Choroid plexus epithelial cell (primary cell): ENCODE data around the gene XAF1.

ENCODE experiments used
- DNase-seq: peaks from one replicate; pipeline ENCODE4 v3.0.0-alpha.2; 2010; ENCODE audit warnings: low read depth
- H3K4me3 ChIP-seq: 2 replicates; pipeline ENCODE4 v1.5.1; 2011; ENCODE audit warnings: low read depth, mild to moderate bottlenecking, control low read depth, low read length, moderate library complexity
- CTCF ChIP-seq: conservative IDR thresholded peaks from 2 replicates; pipeline ENCODE4 v1.5.1; 2011; ENCODE audit warnings: low read depth, mild to moderate bottlenecking, control low read depth, inconsistent platforms, low read length, moderate library complexity

The XAF1 gene

DNA sequence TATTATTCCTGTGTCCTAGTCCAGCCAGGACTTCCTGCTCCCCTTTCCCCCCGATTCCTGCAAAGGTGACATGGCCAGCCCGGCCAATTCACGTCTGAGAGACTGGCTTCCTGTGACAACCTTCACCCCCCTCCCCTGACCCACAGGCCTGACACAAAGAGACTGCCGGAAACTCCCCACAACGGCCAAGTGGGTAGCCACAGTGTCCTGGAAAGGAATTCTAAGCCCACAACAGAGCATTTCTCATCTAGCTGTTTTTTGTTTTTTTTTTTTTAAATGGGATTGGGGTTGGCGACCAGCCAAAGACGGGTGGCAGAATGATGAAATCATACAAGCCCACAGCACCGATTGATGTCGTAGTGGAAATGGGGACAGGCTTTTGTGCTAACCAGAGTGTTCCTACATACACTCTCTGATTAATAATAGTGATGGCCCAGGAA, 2.8 kb upstream of the XAF1 start:
- peak overlapping the region; percentile 10 for H3K4me3 ChIP-seq
- TF ChIP-seq CTCF, result no peak
- DNase-seq, result peak; percentile 88

DNA sequence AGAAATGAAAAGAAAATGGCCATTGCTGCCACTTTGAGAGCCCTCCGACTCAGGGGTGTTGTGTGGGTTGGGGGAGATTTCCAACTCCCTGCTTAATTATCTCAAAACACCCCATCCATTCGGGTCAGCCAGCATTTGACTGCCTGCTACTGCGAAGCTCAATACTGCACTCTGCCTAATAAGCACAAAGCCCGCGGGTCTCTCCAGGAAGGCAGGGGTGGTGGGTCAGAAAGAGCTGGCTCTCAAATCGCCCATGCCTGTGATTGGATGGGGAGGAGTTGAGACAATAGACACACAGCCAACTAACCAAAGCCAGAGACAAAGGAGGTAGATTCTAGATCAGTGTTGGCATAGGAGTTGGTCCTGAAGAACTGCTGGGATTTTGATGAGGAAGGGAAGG, 2.3 kb upstream of the XAF1 start:
- TF ChIP-seq CTCF, result no peak
- DNase-seq, result peak; percentile 14

GRCh38 chr17:6755281-6755680, 565 bp upstream of the XAF1 start:
- DNase-seq, result peak; percentile 47
- H3K4me3 ChIP-seq, result peak overlapping the region; percentile 64
- TF ChIP-seq CTCF, result no peak

More for the DNA sequence above, 2.3 kb upstream of the XAF1 start:
- no peak overlapping the region for H3K4me3 ChIP-seq

GRCh38 chr17:6756425-6757031, 682 bp downstream of the XAF1 start:
- peak overlapping the region; percentile 64 for H3K4me3 ChIP-seq
- TF ChIP-seq CTCF, result no peak
- no peak for DNase-seq

- no peak for TF ChIP-seq CTCF
- H3K4me3 ChIP-seq, result no peak overlapping the region
- no peak for DNase-seq
These were observed 1.9 kb downstream of the XAF1 start for GRCh38 chr17:6757747-6758146.

GRCh38 chr17:6761779-6762178, 5.9 kb downstream of the XAF1 start:
- no peak overlapping the region for H3K4me3 ChIP-seq
- DNase-seq, result no peak
- no peak for TF ChIP-seq CTCF

GRCh38 chr17:6768447-6768846, 12.6 kb downstream of the XAF1 start:
- DNase-seq, result no peak
- TF ChIP-seq CTCF, result no peak
- no peak overlapping the region for H3K4me3 ChIP-seq
